ENCODE results near the gene LPIN3. TPM values are rescaled to one million over a fixed set of nuclear protein-coding genes. Genes with fewer than 3 reads are reported as not detected.

Gene LPIN3
- total and polyA plus RNA-seq, 2 experiments from 2014 or later = 18.1 to 22.4 TPM

GRCh38 chr20:41387444-41387851 lies 46.8 kb downstream of the LPIN3 start:
- Histone ChIP-seq H3K27ac (peak overlapping the region; percentile 61), H3K9me2 (replicated peaks; ENCODE audit: insufficient read depth) (no peaks in the 10 kb centered on the region), H2AFZ (no peak overlapping the region), H3K79me2 (no peaks in the 10 kb centered on the region), H3K36me3 (replicated peaks; ENCODE audit: insufficient read depth, low read depth) (no peaks in the 10 kb centered on the region), H3K9me3 (ENCODE audit: low read depth) (no peaks in the 10 kb centered on the region), H4K20me1 (ENCODE audit: insufficient read depth, poor library complexity, severe bottlenecking) (no peaks in the 10 kb centered on the region), H3K4me2 (no peak overlapping the region), H3K4me1 (ENCODE audit: insufficient read depth) (peaks cover 6% of the 10 kb centered on the region), H3K27me3 (no peaks in the 10 kb centered on the region), H3K4me3 (no peak overlapping the region)
- 45% methylated on average over 9 of the region's 9 CpGs for WGBS (ENCODE audit: low lambda C conversion rate, missing lambda C conversion rate)
- peak; percentile 35 for DNase-seq (ENCODE audit: low spot score)
- no peak for TF ChIP-seq EZH2phosphoT487 (IDR thresholded peaks at IDR 0.05; ENCODE audit: low read depth, severe bottlenecking, unreplicated experiment)
- TF ChIP-seq CTCF (IDR thresholded peaks at IDR 0.05; ENCODE audit: poor library complexity) = peak; percentile 10

GRCh38 chr20:41390889-41391288 lies 50.3 kb downstream of the LPIN3 start:
- H4K20me1 ChIP-seq (ENCODE audit: insufficient read depth, poor library complexity, severe bottlenecking) = no peaks in the 10 kb centered on the region
- H3K9me3 ChIP-seq (ENCODE audit: low read depth) = no peaks in the 10 kb centered on the region
- peaks cover 6% of the 10 kb centered on the region for H3K4me1 ChIP-seq (ENCODE audit: insufficient read depth)
- H3K27ac ChIP-seq = no peak overlapping the region
- H3K27me3 ChIP-seq = no peaks in the 10 kb centered on the region
- no peak for TF ChIP-seq EZH2 (IDR thresholded peaks at IDR 0.05; ENCODE audit: borderline replicate concordance)
- TF ChIP-seq CTCF (IDR thresholded peaks at IDR 0.05; ENCODE audit: poor library complexity) = no peak
- TF ChIP-seq EZH2phosphoT487 (IDR thresholded peaks at IDR 0.05; ENCODE audit: low read depth, severe bottlenecking, unreplicated experiment) = no peak
- 97% methylated on average over 3 of the region's 3 CpGs for WGBS (ENCODE audit: low lambda C conversion rate, missing lambda C conversion rate)
- no peaks in the 10 kb centered on the region for H3K9me2 ChIP-seq (replicated peaks; ENCODE audit: insufficient read depth)
- H3K79me2 ChIP-seq = no peaks in the 10 kb centered on the region
- DNase-seq (ENCODE audit: low spot score) = no peak
- no peaks in the 10 kb centered on the region for H3K36me3 ChIP-seq (replicated peaks; ENCODE audit: insufficient read depth, low read depth)
- no peak overlapping the region for H2AFZ ChIP-seq
- H3K4me2 ChIP-seq = no peak overlapping the region
- no peak overlapping the region for H3K4me3 ChIP-seq

GRCh38 chr20:41391587-41392001 lies 51.0 kb downstream of the LPIN3 start:
- DNase-seq (ENCODE audit: low spot score) = no peak
- Histone ChIP-seq H4K20me1 (ENCODE audit: insufficient read depth, poor library complexity, severe bottlenecking) (no peaks in the 10 kb centered on the region), H3K4me2 (no peak overlapping the region), H2AFZ (no peak overlapping the region), H3K27me3 (no peaks in the 10 kb centered on the region), H3K4me1 (ENCODE audit: insufficient read depth) (peaks cover 6% of the 10 kb centered on the region), H3K36me3 (replicated peaks; ENCODE audit: insufficient read depth, low read depth) (no peaks in the 10 kb centered on the region), H3K9me2 (replicated peaks; ENCODE audit: insufficient read depth) (no peaks in the 10 kb centered on the region), H3K79me2 (no peaks in the 10 kb centered on the region), H3K9me3 (ENCODE audit: low read depth) (no peaks in the 10 kb centered on the region), H3K27ac (no peak overlapping the region), H3K4me3 (no peak overlapping the region)
- no peak for TF ChIP-seq EZH2 (IDR thresholded peaks at IDR 0.05; ENCODE audit: borderline replicate concordance)
- no peak for TF ChIP-seq EZH2phosphoT487 (IDR thresholded peaks at IDR 0.05; ENCODE audit: low read depth, severe bottlenecking, unreplicated experiment)
- TF ChIP-seq CTCF (IDR thresholded peaks at IDR 0.05; ENCODE audit: poor library complexity) = no peak
- WGBS (ENCODE audit: low lambda C conversion rate, missing lambda C conversion rate) = 73% methylated on average over 10 of the region's 10 CpGs

- Histone ChIP-seq H3K4me2 (no peak overlapping the region), H2AFZ (no peak overlapping the region), H4K20me1 (ENCODE audit: insufficient read depth, poor library complexity, severe bottlenecking) (no peaks in the 10 kb centered on the region), H3K4me1 (ENCODE audit: insufficient read depth) (peaks cover 3% of the 10 kb centered on the region), H3K9me3 (ENCODE audit: low read depth) (no peaks in the 10 kb centered on the region), H3K9me2 (replicated peaks; ENCODE audit: insufficient read depth) (no peaks in the 10 kb centered on the region), H3K36me3 (replicated peaks; ENCODE audit: insufficient read depth, low read depth) (no peaks in the 10 kb centered on the region), H3K27me3 (no peaks in the 10 kb centered on the region), H3K79me2 (no peaks in the 10 kb centered on the region), H3K27ac (no peak overlapping the region), H3K4me3 (no peak overlapping the region)
- DNase-seq (ENCODE audit: low spot score) = no peak
- no peak for TF ChIP-seq EZH2phosphoT487 (IDR thresholded peaks at IDR 0.05; ENCODE audit: low read depth, severe bottlenecking, unreplicated experiment)
- TF ChIP-seq EZH2 (IDR thresholded peaks at IDR 0.05; ENCODE audit: borderline replicate concordance) = no peak
- no peak for TF ChIP-seq CTCF (IDR thresholded peaks at IDR 0.05; ENCODE audit: poor library complexity)
- 83% methylated on average over 1 of the region's 1 CpG for WGBS (ENCODE audit: low lambda C conversion rate, missing lambda C conversion rate)
Observed at GRCh38 chr20:41392295-41392694, 51.7 kb downstream of the LPIN3 start.

Measured in hepatocyte (in vitro differentiated cells).